Colonic mucosa (tissue), 4 donors: ENCODE results near the gene PUS7L. TPM values are rescaled to one million over a fixed set of nuclear protein-coding genes. Genes with fewer than 3 reads are reported as not detected.
"Not testable (repeated sequence)": the region's sequence is repeated elsewhere in the genome, so short reads cannot be mapped to it uniquely, and the experiment has no call there.

Source experiments
- DNase-seq: peaks from one replicate; pipeline ENCODE4 v3.0.0-alpha.2; 2020
- H3K27ac ChIP-seq: fragments of 200-600 bp; one replicate; pipeline ENCODE4 v1.8.0; 2021
- H3K27me3 ChIP-seq: fragments of 200-600 bp; one replicate; pipeline ENCODE4 v1.8.0; 2021
- H3K36me3 ChIP-seq: fragments of 200-600 bp; one replicate; pipeline ENCODE4 v1.8.0; 2021
- H3K4me1 ChIP-seq: fragments of 200-600 bp; one replicate; pipeline ENCODE4 v1.8.0; 2021; ENCODE audit warnings: mild to moderate bottlenecking
- H3K4me3 ChIP-seq: fragments of 200-600 bp; one replicate; pipeline ENCODE4 v1.8.0; 2021
- H3K9ac ChIP-seq, 2 donors: one replicate each; pipeline ENCODE4 v1.7.0; 2013; ENCODE audit warnings: control low read depth in 2 of 2, low read depth in 2 of 2, low read length in 2 of 2
- H3K9me3 ChIP-seq: fragments of 200-600 bp; one replicate; pipeline ENCODE4 v1.8.0; 2021
- intact Hi-C: fragments of 100-400 bp; cut with DNase I; formaldehyde crosslinking; loops from one replicate; pipeline ENCODE4 v1.14.1; 2022
- total RNA-seq, 2 donors: library from RNA; stranded (reverse); fragmentation: NEBNext Ultra II Directional in 1 of 2; extraction: Animal tissue kit (Norgen Biotek cat#: 25700) in 1 of 2; gene quantifications; one replicate each; pipeline ENCODE4 v1.2.1, GENCODE V29; 2021
- TF ChIP-seq, protein P1 (sequence below): fragments of 200-600 bp; IDR thresholded peaks from one replicate; pipeline ENCODE4 v1.8.0; 2022; ENCODE audit warnings: antibody characterized with exemption, mild to moderate bottlenecking
- donor health status: healthy.
- donor health status: DM: no; HTN: no; CAD: no.
- donor health status: DM: no; HTN: no; CAD: no.

The PUS7L gene
- total RNA-seq, 2 donors from 2014 or later: 10.3 to 12.9 TPM

GRCh38 chr12:43696154-43696553, 62.4 kb downstream of the PUS7L start:
- TF ChIP-seq, protein P1, sequence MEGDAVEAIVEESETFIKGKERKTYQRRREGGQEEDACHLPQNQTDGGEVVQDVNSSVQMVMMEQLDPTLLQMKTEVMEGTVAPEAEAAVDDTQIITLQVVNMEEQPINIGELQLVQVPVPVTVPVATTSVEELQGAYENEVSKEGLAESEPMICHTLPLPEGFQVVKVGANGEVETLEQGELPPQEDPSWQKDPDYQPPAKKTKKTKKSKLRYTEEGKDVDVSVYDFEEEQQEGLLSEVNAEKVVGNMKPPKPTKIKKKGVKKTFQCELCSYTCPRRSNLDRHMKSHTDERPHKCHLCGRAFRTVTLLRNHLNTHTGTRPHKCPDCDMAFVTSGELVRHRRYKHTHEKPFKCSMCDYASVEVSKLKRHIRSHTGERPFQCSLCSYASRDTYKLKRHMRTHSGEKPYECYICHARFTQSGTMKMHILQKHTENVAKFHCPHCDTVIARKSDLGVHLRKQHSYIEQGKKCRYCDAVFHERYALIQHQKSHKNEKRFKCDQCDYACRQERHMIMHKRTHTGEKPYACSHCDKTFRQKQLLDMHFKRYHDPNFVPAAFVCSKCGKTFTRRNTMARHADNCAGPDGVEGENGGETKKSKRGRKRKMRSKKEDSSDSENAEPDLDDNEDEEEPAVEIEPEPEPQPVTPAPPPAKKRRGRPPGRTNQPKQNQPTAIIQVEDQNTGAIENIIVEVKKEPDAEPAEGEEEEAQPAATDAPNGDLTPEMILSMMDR: no peak
- H3K27ac ChIP-seq: no peak overlapping the region
- no peak overlapping the region for H3K4me3 ChIP-seq
- H3K27me3 ChIP-seq: no peaks in the 10 kb centered on the region
- H3K9ac ChIP-seq: no peak overlapping the region
- no peaks in the 10 kb centered on the region for H3K4me1 ChIP-seq
- no peaks in the 10 kb centered on the region for H3K36me3 ChIP-seq
- H3K9me3 ChIP-seq: no peaks in the 10 kb centered on the region
- intact Hi-C loops: no loop called here
- no peak for DNase-seq

GRCh38 chr12:43694879-43695278, 63.7 kb downstream of the PUS7L start:
- Histone ChIP-seq H3K4me1 (no peaks in the 10 kb centered on the region), H3K27me3 (no peaks in the 10 kb centered on the region), H3K4me3 (no peak overlapping the region), H3K36me3 (no peaks in the 10 kb centered on the region), H3K9ac (no peak overlapping the region), H3K9me3 (no peaks in the 10 kb centered on the region), H3K27ac (no peak overlapping the region)
- intact Hi-C loops: no loop called here
- TF ChIP-seq, protein P1: no peak
- no peak for DNase-seq

DNA sequence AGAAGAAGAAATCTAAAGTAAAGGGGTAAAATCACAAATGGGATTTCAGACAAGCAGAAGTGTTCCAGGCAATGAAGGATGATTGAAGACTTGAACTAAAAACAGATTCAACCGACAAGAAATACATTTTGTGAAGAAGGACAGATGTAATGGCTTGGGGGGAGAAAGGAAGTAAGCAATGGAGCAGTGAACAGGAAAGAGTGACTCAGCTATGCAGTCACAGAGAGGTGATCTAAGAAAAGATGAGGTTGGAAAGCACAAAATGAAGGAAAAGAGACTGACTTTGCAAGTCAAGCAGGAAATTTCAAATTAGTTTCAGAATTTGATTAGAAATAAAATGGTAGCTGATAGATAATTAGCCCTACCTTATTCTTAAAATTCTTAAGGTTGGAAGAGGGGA, 66.5 kb downstream of the PUS7L start:
- no peak overlapping the region for H3K27ac ChIP-seq
- intact Hi-C loops: no loop called here
- H3K9ac ChIP-seq: no peak overlapping the region
- no peaks in the 10 kb centered on the region for H3K9me3 ChIP-seq
- TF ChIP-seq, protein P1: no peak
- H3K4me3 ChIP-seq: no peak overlapping the region
- no peaks in the 10 kb centered on the region for H3K27me3 ChIP-seq
- no peaks in the 10 kb centered on the region for H3K4me1 ChIP-seq
- no peak for DNase-seq
- no peaks in the 10 kb centered on the region for H3K36me3 ChIP-seq

- H3K4me1 ChIP-seq, H3K27me3 ChIP-seq, H3K27ac ChIP-seq, H3K4me3 ChIP-seq, DNase-seq, H3K9me3 ChIP-seq, intact Hi-C loops, H3K36me3 ChIP-seq, H3K9ac ChIP-seq: not testable (repeated sequence)
These were observed 73.1 kb downstream of the PUS7L start for GRCh38 chr12:43685491-43685890.

DNA sequence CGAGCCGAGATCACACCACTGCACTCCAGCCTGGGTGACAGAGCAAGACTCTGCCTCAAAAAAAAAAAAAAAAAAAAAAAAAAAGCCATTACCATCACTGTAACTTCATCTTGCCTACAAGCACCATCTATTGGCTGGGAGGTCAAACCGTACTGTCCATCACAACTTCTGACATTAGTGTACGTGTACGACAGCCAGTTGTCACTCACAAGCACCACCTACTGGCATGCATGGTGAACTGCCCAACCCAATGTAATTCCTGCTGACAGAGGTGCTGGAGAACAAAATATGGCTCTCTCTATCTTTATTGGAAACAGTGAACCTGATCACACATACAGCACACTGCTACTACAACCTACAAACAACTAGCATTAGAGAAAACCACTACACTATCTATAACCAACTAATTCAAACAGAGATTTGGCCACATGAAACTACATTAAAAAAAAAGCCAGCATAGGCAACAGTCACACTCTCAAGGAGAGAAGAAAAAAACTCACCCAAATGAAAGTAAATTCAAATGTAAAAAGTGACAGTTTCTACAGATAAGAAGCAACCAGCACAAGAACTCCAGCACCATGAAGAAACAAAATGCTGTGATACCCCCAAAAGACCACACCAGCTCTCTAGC, 82.3 kb downstream of the PUS7L start:
- no peaks in the 10 kb centered on the region for H3K27me3 ChIP-seq
- no peaks in the 10 kb centered on the region for H3K36me3 ChIP-seq
- no peaks in the 10 kb centered on the region for H3K4me1 ChIP-seq
- DNase-seq: no peak
- no peak overlapping the region for H3K4me3 ChIP-seq
- TF ChIP-seq, protein P1: no peak
- H3K9me3 ChIP-seq: no peaks in the 10 kb centered on the region
- intact Hi-C loops: no loop called here
- no peak overlapping the region for H3K9ac ChIP-seq
- H3K27ac ChIP-seq: no peak overlapping the region

GRCh38 chr12:43675048-43675904, 83.3 kb downstream of the PUS7L start:
- H3K9me3 ChIP-seq: no peaks in the 10 kb centered on the region
- H3K4me1 ChIP-seq: no peaks in the 10 kb centered on the region
- H3K36me3 ChIP-seq: no peaks in the 10 kb centered on the region
- DNase-seq: no peak
- no peak overlapping the region for H3K27ac ChIP-seq
- H3K9ac ChIP-seq: no peak overlapping the region
- TF ChIP-seq, protein P1: no peak
- intact Hi-C loops: no loop called here
- no peak overlapping the region for H3K4me3 ChIP-seq
- no peaks in the 10 kb centered on the region for H3K27me3 ChIP-seq
